HepG2 (cell line): ENCODE data around the gene MRPS14. TPM values are rescaled to one million over a fixed set of nuclear protein-coding genes. Genes with fewer than 3 reads are reported as not detected.

Source experiments
- ATAC-seq: fragments of 200-7000 bp; cut with Tn5 transposase; 3 replicates; pipeline ENCODE4 v1.9.1; 2020; ENCODE audit warnings: mild to moderate bottlenecking, moderate library complexity
- BruUV-seq: library from RNA; stranded (reverse); fragments of 400-500 nt; replicated peaks from 2 replicates; lab custom pipeline; 2021; lab: Mats Ljungman, UMichigan
- CTCF ChIA-PET: fragments of 300-600 bp; formaldehyde crosslinking; extraction: SDS; loops from one replicate; lab custom pipeline; 2021; ENCODE audit warnings: low total read pairs, inconsistent platforms, low intra/inter-chr PET ratio; lab: Yijun Ruan, JAX
- POLR2A ChIA-PET: fragments of 350-600 bp; sonication (Branson Sonifier 250); formaldehyde crosslinking; loops from one replicate; lab custom pipeline; 2020; ENCODE audit warnings: antibody characterized with exemption, inconsistent platforms; lab: Yijun Ruan, JAX
- DNase-seq: peaks from one replicate; pipeline ENCODE4 v3.0.0-alpha.2; 2015; ENCODE audit warnings: low spot score
- FAIRE-seq: peaks from 3 replicates; lab custom pipeline; 2011; peaks lifted over from hg19 to GRCh38; lab: Jason Lieb, UNC
- H2AFZ ChIP-seq: one replicate; pipeline ENCODE4 v1.6.1; 2011; ENCODE audit warnings: low read length, inconsistent platforms
- H3K27ac ChIP-seq: fragments of 300-600 bp; 3 replicates; pipeline ENCODE4 v1.8.0; 2011; ENCODE audit warnings: mixed run types, mild to moderate bottlenecking, mixed read lengths, low read length, inconsistent platforms; ENCODE audit not compliant: insufficient read depth; ENCODE audit errors: extremely low read length
- H3K27me3 ChIP-seq, 2 experiments: fragments of 200-600 bp in 1 of 2; 2 replicates in 1 of 2; 3 replicates in 1 of 2; pipeline versions ENCODE4 v1.6.0 to v1.8.0; 2011; ENCODE audit warnings: low read length in 2 of 2, mild to moderate bottlenecking in 2 of 2, moderate library complexity in 2 of 2, inconsistent platforms in 1 of 2; ENCODE audit not compliant: insufficient read depth in 2 of 2, control insufficient read depth in 1 of 2
- H3K36me3 ChIP-seq, 2 experiments: fragments of 200-600 bp in 1 of 2; replicated peaks in 1 of 2; 2 replicates in 1 of 2; 3 replicates in 1 of 2; pipeline versions ENCODE4 v1.5.1 to v1.8.0; 2011; ENCODE audit warnings: low read length in 2 of 2, inconsistent platforms in 1 of 2; ENCODE audit not compliant: insufficient read depth in 2 of 2, control insufficient read depth in 1 of 2
- H3K4me1 ChIP-seq: 2 replicates; pipeline ENCODE4 v1.5.1; 2012; ENCODE audit warnings: low read length, inconsistent platforms; ENCODE audit not compliant: insufficient read depth
- H3K4me2 ChIP-seq: 2 replicates; pipeline ENCODE4 v1.6.0; 2011; ENCODE audit warnings: low read depth, low read length, inconsistent platforms
- H3K4me3 ChIP-seq, 3 experiments: fragments of 200-600 bp in 1 of 3; sonication (generic), shearing (Covaris generic) in 1 of 3; replicated peaks in 1 of 3; 2 replicates each; pipeline ENCODE4 v1.5.1; 2011 to 2016; ENCODE audit warnings: low read length in 3 of 3, inconsistent platforms in 2 of 3, low read depth in 2 of 3, mild to moderate bottlenecking in 2 of 3, control low read depth in 1 of 3, mixed read lengths in 1 of 3; ENCODE audit not compliant: insufficient read depth in 1 of 3
- H3K79me2 ChIP-seq: one replicate; pipeline ENCODE4 v1.6.1; 2011; ENCODE audit warnings: low read length, inconsistent platforms; ENCODE audit not compliant: insufficient read depth
- H3K9ac ChIP-seq: 2 replicates; pipeline ENCODE4 v1.6.0; 2011; ENCODE audit warnings: mild to moderate bottlenecking, low read depth, low read length, inconsistent platforms; ENCODE audit not compliant: insufficient read depth
- H3K9me3 ChIP-seq: 2 replicates; pipeline ENCODE4 v1.5.1; 2012; ENCODE audit warnings: mild to moderate bottlenecking, low read length
- H4K20me1 ChIP-seq: 2 replicates; pipeline ENCODE4 v1.6.0; 2011; ENCODE audit warnings: inconsistent platforms, mild to moderate bottlenecking, low read length, moderate library complexity; ENCODE audit not compliant: insufficient read depth
- CEBPB ChIP-seq: IDR thresholded peaks from 2 replicates; pipeline ENCODE4 v1.6.1; 2011; ENCODE audit warnings: low read depth, low read length, improper control_type of control experiment, borderline replicate concordance
- CEBPG ChIP-seq: IDR thresholded peaks from 2 replicates; pipeline ENCODE4 v1.6.1; 2016
- EED ChIP-seq: sonication (generic); formaldehyde crosslinking; IDR thresholded peaks from 2 replicates; pipeline ENCODE4 v1.5.0; 2020; ENCODE audit warnings: mild to moderate bottlenecking, missing genetic modification reagents
- JARID2 ChIP-seq: sonication (generic); formaldehyde crosslinking; IDR thresholded peaks from 2 replicates; pipeline ENCODE4 v1.8.1; 2023; ENCODE audit warnings: missing genetic modification reagents, inconsistent platforms; ENCODE audit not compliant: insufficient replicate concordance
- JUNB ChIP-seq: sonication (generic); formaldehyde crosslinking; IDR thresholded peaks from 2 replicates; pipeline ENCODE4 v1.8.0; 2022; ENCODE audit warnings: missing genetic modification reagents, mild to moderate bottlenecking, borderline replicate concordance
- NFIC ChIP-seq: IDR thresholded peaks from 2 replicates; pipeline ENCODE4 v1.6.1; 2012; ENCODE audit warnings: mild to moderate bottlenecking, low read length, inconsistent platforms
- RBM22 ChIP-seq: fragments of 200-400 bp; formaldehyde crosslinking; optimal IDR thresholded peaks from 2 replicates; pipeline ENCODE3; 2017; ENCODE audit warnings: mild to moderate bottlenecking, low read length, moderate library complexity
- SRF ChIP-seq: IDR thresholded peaks from 2 replicates; pipeline ENCODE4 v1.6.1; 2011; ENCODE audit warnings: mild to moderate bottlenecking, low read depth, low read length, moderate library complexity
- TEAD2 ChIP-seq: sonication (generic); formaldehyde crosslinking; IDR thresholded peaks from 2 replicates; pipeline ENCODE4 v1.9.0; 2021; ENCODE audit warnings: missing genetic modification reagents
- ZNF264 ChIP-seq: sonication (generic); formaldehyde crosslinking; IDR thresholded peaks from 2 replicates; pipeline ENCODE4 v1.4.0; 2020; ENCODE audit warnings: missing genetic modification reagents
- ZNF335 ChIP-seq: sonication (generic); formaldehyde crosslinking; IDR thresholded peaks from 2 replicates; pipeline ENCODE4 v1.4.0; 2020; ENCODE audit warnings: missing genetic modification reagents
- ZNF615 ChIP-seq: sonication (generic); formaldehyde crosslinking; IDR thresholded peaks from 2 replicates; pipeline ENCODE4 v1.5.0; 2020; ENCODE audit warnings: mild to moderate bottlenecking, missing genetic modification reagents, borderline replicate concordance
- WGBS: methylation state at CpG from one replicate; pipeline ENCODE4 v1.1.6; 2017; ENCODE audit warnings: low lambda C conversion rate; 5-methylcytosine and 5-hydroxymethylcytosine counted together
- in situ Hi-C: cut with HindIII; loops from 2 replicates; pipeline ENCODE4 v1.10.0; 2017; ENCODE audit warnings: low pct_unique_long_range_greater_than_20kb; ENCODE audit not compliant: extremely low pct_ligation_motif_present
- intact Hi-C: fragments of 100-400 bp; cut with micrococcal nuclease; formaldehyde crosslinking; loops from one replicate; pipeline ENCODE4 v1.10.0; 2022; ENCODE audit not compliant: unreplicated experiment
- polyA plus RNA-seq, 8 experiments: library from polyadenylated mRNA; depleted of rRNA in 3 of 8; stranded (reverse) in 7 of 8; unstranded in 1 of 8; fragments of >200 nt; fragmentation: Illumina TruSeq in 4 of 8; extraction: Trizol in 4 of 8; gene quantifications; 2 replicates each; pipeline versions ENCODE4 v1.2.1 to v1.2.3, GENCODE V29; 2011 to 2016; ENCODE audit warnings: low read depth in 4 of 8, missing spikeins in 1 of 8, mixed read lengths in 1 of 8; ENCODE audit not compliant: insufficient read depth in 1 of 8
- total RNA-seq, 5 experiments: library from RNA; depleted of rRNA; stranded (reverse); fragments of >200 nt; fragmentation: Illumina TruSeq; extraction: Trizol; gene quantifications; 2 replicates each; pipeline ENCODE4 v1.2.3, GENCODE V29; 2016; ENCODE audit warnings: low read depth in 1 of 5
- TF ChIP-seq, protein P1 (sequence below): sonication (generic); formaldehyde crosslinking; IDR thresholded peaks from 2 replicates; pipeline ENCODE4 v1.4.0; 2020; ENCODE audit warnings: missing genetic modification reagents
- TF ChIP-seq, protein P2 (sequence below): sonication (generic); formaldehyde crosslinking; IDR thresholded peaks from 2 replicates; pipeline ENCODE4 v1.8.0; 2022; ENCODE audit warnings: mild to moderate bottlenecking, missing genetic modification reagents; ENCODE audit not compliant: insufficient replicate concordance
- TF ChIP-seq, protein P3 (sequence below): sonication (generic); formaldehyde crosslinking; IDR thresholded peaks from 2 replicates; pipeline ENCODE4 v1.4.0; 2020; ENCODE audit warnings: mild to moderate bottlenecking, missing genetic modification reagents

MRPS14 gene
- total and polyA plus RNA-seq, 2 of the 13 experiments (the other 11 are each of a cell fraction or from before 2014, with no cell fraction given) = 36.6 to 43.2 TPM

DNA sequence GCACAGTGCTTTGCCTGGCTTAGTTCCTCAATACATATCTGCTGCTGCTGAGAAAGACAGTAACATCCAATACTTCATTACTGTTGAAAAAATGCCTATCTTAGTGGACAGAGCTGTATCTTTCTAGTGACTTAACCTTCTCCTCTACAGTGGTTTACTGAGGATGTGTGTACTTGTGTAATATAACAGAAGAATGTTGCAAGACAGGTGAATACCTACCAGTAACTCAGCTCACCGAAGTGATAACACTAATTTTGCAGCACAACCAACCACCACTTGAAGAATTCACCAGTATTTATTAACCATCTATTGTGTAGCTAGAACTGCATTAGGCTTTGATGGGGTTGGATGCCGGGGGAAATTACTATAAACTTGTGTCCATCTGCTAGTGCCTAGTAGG, 27.8 kb upstream of the MRPS14 start:
- Histone ChIP-seq H4K20me1 (no peaks in the 10 kb centered on the region), H3K27me3 (no peaks in the 10 kb centered on the region), H3K4me1 (no peaks in the 10 kb centered on the region), H3K4me2 (no peak overlapping the region), H3K79me2 (no peaks in the 10 kb centered on the region), H3K27ac (no peak overlapping the region), H3K9ac (no peak overlapping the region), H3K4me3 (no peak overlapping the region), H2AFZ (no peak overlapping the region), H3K9me3 (no peaks in the 10 kb centered on the region), H3K36me3 (no peaks in the 10 kb centered on the region)
- 27% methylated on average over 2 of the region's 2 CpGs for WGBS
- no peak for FAIRE-seq
- TF ChIP-seq CEBPG (0 out of 2 replicates have a peak, but pooled peaks have one; percentile 16), ZNF615 (CRISPR knock-in tag) (no peak), CEBPB (peak; percentile 71), TEAD2 (CRISPR knock-in tag) (no peak), SRF (no peak)
- TF ChIP-seq, protein P1, sequence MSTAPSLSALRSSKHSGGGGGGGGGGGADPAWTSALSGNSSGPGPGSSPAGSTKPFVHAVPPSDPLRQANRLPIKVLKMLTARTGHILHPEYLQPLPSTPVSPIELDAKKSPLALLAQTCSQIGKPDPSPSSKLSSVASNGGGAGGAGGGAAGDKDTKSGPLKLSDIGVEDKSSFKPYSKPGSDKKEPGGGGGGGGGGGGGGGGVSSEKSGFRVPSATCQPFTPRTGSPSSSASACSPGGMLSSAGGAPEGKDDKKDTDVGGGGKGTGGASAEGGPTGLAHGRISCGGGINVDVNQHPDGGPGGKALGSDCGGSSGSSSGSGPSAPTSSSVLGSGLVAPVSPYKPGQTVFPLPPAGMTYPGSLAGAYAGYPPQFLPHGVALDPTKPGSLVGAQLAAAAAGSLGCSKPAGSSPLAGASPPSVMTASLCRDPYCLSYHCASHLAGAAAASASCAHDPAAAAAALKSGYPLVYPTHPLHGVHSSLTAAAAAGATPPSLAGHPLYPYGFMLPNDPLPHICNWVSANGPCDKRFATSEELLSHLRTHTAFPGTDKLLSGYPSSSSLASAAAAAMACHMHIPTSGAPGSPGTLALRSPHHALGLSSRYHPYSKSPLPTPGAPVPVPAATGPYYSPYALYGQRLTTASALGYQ (CRISPR knock-in tag) = no peak
- intact Hi-C loops (no loop called here), in situ Hi-C loops (no loop called here)
- DNase-seq = no peak
- no TSS peak for BruUV-seq
- ATAC-seq = no peak
- ChIA-PET CTCF (no interaction called here), POLR2A (no interaction called here)

DNA sequence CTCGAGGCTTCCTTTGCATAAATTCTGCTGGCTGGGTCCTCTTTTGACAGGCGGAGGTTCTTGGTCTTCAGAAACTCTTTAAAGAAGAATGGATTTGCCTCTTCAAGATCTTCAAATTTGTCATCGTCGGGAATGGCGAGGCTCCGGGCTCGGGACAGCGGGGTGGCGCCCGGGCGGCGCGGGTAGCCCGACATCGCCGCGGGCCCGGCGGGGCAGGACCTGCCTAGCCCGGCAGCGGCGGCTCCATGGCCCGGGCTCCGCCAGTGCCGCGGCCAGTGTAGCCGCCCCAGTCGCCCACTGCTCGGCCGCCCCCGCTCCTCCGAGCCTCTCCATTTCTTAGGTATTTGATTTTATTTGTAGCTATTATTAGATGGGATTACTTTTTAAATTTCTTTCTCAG, 22.3 kb upstream of the MRPS14 start:
- Histone ChIP-seq H3K4me2 (no peak overlapping the region), H3K4me3 (no peak overlapping the region), H2AFZ (no peak overlapping the region), H3K4me1 (peaks cover 9% of the 10 kb centered on the region), H3K36me3 (no peaks in the 10 kb centered on the region), H3K27me3 (no peaks in the 10 kb centered on the region), H3K9ac (no peak overlapping the region), H3K79me2 (no peaks in the 10 kb centered on the region), H4K20me1 (no peaks in the 10 kb centered on the region), H3K27ac (no peak overlapping the region), H3K9me3 (no peaks in the 10 kb centered on the region)
- no TSS peak for BruUV-seq
- ChIA-PET POLR2A (no interaction called here), CTCF (no interaction called here)
- 86% methylated on average over 16 of the region's 32 CpGs for WGBS
- no peak for FAIRE-seq
- no peak for DNase-seq
- in situ Hi-C loops = no loop called here
- intact Hi-C loops = loop anchor here (5.0 kb wide), 1 partner anchor 267 kb away; no protein-coding TSS in a partner anchor
- ATAC-seq = no peak
- no peak for TF ChIP-seq NFIC
- no peak for TF ChIP-seq ZNF335
- no peak for TF ChIP-seq JUNB
- no peak for TF ChIP-seq ZNF264 (CRISPR knock-in tag)
- TF ChIP-seq JARID2 = no peak
- TF ChIP-seq EED = no peak
- TF ChIP-seq, protein P2, sequence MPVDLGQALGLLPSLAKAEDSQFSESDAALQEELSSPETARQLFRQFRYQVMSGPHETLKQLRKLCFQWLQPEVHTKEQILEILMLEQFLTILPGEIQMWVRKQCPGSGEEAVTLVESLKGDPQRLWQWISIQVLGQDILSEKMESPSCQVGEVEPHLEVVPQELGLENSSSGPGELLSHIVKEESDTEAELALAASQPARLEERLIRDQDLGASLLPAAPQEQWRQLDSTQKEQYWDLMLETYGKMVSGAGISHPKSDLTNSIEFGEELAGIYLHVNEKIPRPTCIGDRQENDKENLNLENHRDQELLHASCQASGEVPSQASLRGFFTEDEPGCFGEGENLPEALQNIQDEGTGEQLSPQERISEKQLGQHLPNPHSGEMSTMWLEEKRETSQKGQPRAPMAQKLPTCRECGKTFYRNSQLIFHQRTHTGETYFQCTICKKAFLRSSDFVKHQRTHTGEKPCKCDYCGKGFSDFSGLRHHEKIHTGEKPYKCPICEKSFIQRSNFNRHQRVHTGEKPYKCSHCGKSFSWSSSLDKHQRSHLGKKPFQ = no peak
- TF ChIP-seq, protein P3, sequence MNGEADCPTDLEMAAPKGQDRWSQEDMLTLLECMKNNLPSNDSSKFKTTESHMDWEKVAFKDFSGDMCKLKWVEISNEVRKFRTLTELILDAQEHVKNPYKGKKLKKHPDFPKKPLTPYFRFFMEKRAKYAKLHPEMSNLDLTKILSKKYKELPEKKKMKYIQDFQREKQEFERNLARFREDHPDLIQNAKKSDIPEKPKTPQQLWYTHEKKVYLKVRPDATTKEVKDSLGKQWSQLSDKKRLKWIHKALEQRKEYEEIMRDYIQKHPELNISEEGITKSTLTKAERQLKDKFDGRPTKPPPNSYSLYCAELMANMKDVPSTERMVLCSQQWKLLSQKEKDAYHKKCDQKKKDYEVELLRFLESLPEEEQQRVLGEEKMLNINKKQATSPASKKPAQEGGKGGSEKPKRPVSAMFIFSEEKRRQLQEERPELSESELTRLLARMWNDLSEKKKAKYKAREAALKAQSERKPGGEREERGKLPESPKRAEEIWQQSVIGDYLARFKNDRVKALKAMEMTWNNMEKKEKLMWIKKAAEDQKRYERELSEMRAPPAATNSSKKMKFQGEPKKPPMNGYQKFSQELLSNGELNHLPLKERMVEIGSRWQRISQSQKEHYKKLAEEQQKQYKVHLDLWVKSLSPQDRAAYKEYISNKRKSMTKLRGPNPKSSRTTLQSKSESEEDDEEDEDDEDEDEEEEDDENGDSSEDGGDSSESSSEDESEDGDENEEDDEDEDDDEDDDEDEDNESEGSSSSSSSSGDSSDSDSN (CRISPR knock-in tag) = no peak
- no peak for TF ChIP-seq RBM22
